NCI-H2196 (cell line): ENCODE data around the gene CFP.

Experiments used
- DNase-seq: peaks from one replicate; lab custom pipeline; 2025; ENCODE audit not compliant: unreplicated experiment; lab: John Stamatoyannopoulos, UW

CFP gene

GRCh38 chrX:47576021-47576898 lies 53.5 kb downstream of the CFP start:
- DNase-seq, result no peak

GRCh38 chrX:47574547-47575301 lies 55.0 kb downstream of the CFP start:
- DNase-seq, result no peak

- DNase-seq, result no peak
Observed at GRCh38 chrX:47574076-47574546, 55.6 kb downstream of the CFP start.

GRCh38 chrX:47573341-47574075 lies 56.2 kb downstream of the CFP start:
- DNase-seq, result no peak
